Immature natural killer cell (primary cell): Measurements from ENCODE around the gene RGMB. TPM values are rescaled to one million over a fixed set of nuclear protein-coding genes. Genes with fewer than 3 reads are reported as not detected.

ENCODE experiments used
- DNase-seq, 3 donors: peaks; one replicate each; pipeline ENCODE4 v3.0.0; 2022; ENCODE audit warnings: mixed read lengths in 1 of 3
- H3K27ac Mint-ChIP-seq, 6 donors: one replicate each; pipeline ENCODE4 v1.8.0; 2020; ENCODE audit warnings: mixed read lengths in 6 of 6, mild to moderate bottlenecking in 5 of 6, inconsistent platforms in 4 of 6, moderate library complexity in 3 of 6
- H3K27me3 Mint-ChIP-seq, 3 donors: one replicate each; pipeline ENCODE4 v1.8.0; 2020 to 2021; ENCODE audit warnings: low read depth in 3 of 3, mild to moderate bottlenecking in 3 of 3, mixed read lengths in 3 of 3, moderate library complexity in 3 of 3, inconsistent platforms in 1 of 3
- H3K36me3 Mint-ChIP-seq, 3 donors: one replicate each; pipeline ENCODE4 v1.8.0; 2020; ENCODE audit warnings: mixed read lengths in 3 of 3, inconsistent platforms in 2 of 3, mild to moderate bottlenecking in 2 of 3
- H3K4me1 Mint-ChIP-seq, 2 donors: one replicate each; pipeline ENCODE4 v1.8.0; 2020; ENCODE audit warnings: inconsistent platforms in 2 of 2, mild to moderate bottlenecking in 2 of 2, mixed read lengths in 2 of 2, moderate library complexity in 1 of 2
- H3K4me3 Mint-ChIP-seq, 5 donors: one replicate each; pipeline ENCODE4 v1.8.0; 2020; ENCODE audit warnings: mild to moderate bottlenecking in 5 of 5, mixed read lengths in 5 of 5, inconsistent platforms in 3 of 5, moderate library complexity in 3 of 5
- H3K9me3 Mint-ChIP-seq, 6 donors: one replicate each; pipeline ENCODE4 v1.8.0; 2020; ENCODE audit warnings: mild to moderate bottlenecking in 6 of 6, mixed read lengths in 6 of 6, inconsistent platforms in 4 of 6, moderate library complexity in 3 of 6
- polyA plus RNA-seq, 3 donors: library from polyadenylated mRNA; unstranded; fragments of 300-500 nt; fragmentation: Illumina TruSeq; gene quantifications; one replicate each; pipeline ENCODE4 v1.2.3, GENCODE V29; 2021

Gene RGMB
- polyA plus RNA-seq, 3 donors from 2014 or later = 0.27 TPM; not detected in 2

- peaks cover 0 to 2% (median 0%) of the 10 kb centered on the region in 6 donors for H3K9me3 Mint-ChIP-seq
- peak overlapping the region; percentile 82 to 97 (median 95) for H3K4me3 Mint-ChIP-seq
- peak overlapping the region in 5 of 6 donors; percentile 18 to 61 (median 42) for H3K27ac Mint-ChIP-seq
- peak; percentile 20 to 37 (median 34) for DNase-seq
- peaks cover 52 to 74% of the 10 kb centered on the region in 2 donors for H3K4me1 Mint-ChIP-seq
- H3K27me3 Mint-ChIP-seq = peaks cover 40 to 54% (median 54%) of the 10 kb centered on the region in 3 donors
- H3K36me3 Mint-ChIP-seq = no peaks in the 10 kb centered on the region
These were observed 2.5 kb upstream of the RGMB start for GRCh38 chr5:98770911-98771322.

- DNase-seq = peak; percentile 51 to 54 (median 53)
- H3K4me3 Mint-ChIP-seq = peak overlapping the region; percentile 82 to 97 (median 95)
- H3K36me3 Mint-ChIP-seq = no peaks in the 10 kb centered on the region
- H3K4me1 Mint-ChIP-seq = peaks cover 52 to 74% of the 10 kb centered on the region in 2 donors
- peak overlapping the region in 2 of 6 donors; percentile 42 to 53 for H3K27ac Mint-ChIP-seq
- peaks cover 41 to 54% (median 54%) of the 10 kb centered on the region in 3 donors for H3K27me3 Mint-ChIP-seq
- H3K9me3 Mint-ChIP-seq = peaks cover 0 to 2% (median 0%) of the 10 kb centered on the region in 6 donors
These were observed 1.9 kb upstream of the RGMB start for GRCh38 chr5:98771382-98772109.

- Mint-ChIP-seq H3K36me3 (no peaks in the 10 kb centered on the region), H3K9me3 (peaks cover 0 to 2% (median 0%) of the 10 kb centered on the region in 6 donors), H3K27me3 (peaks cover 44 to 55% (median 49%) of the 10 kb centered on the region in 3 donors)
These were observed 849 bp upstream of the RGMB start for GRCh38 chr5:98772415-98773213.

GRCh38 chr5:98773214-98773463 lies 324 bp upstream of the RGMB start:
- Mint-ChIP-seq H3K4me1 (peaks cover 50 to 64% of the 10 kb centered on the region in 2 donors), H3K9me3 (peaks cover 0 to 2% (median 0%) of the 10 kb centered on the region in 6 donors), H3K27me3 (peaks cover 38 to 49% (median 43%) of the 10 kb centered on the region in 3 donors), H3K27ac (peak overlapping the region in 3 of 6 donors; percentile 24 to 45 (median 25)), H3K4me3 (peak overlapping the region; percentile 91 to 97 (median 95)), H3K36me3 (no peaks in the 10 kb centered on the region)
- no peak for DNase-seq

More at GRCh38 chr5:98772415-98773213, 849 bp upstream of the RGMB start:
- Mint-ChIP-seq H3K4me3 (peak overlapping the region; percentile 91 to 97 (median 95)), H3K27ac (peak overlapping the region in 1 of 6 donors; percentile 24), H3K4me1 (peaks cover 52 to 69% of the 10 kb centered on the region in 2 donors)
- DNase-seq = no peak

GRCh38 chr5:98774192-98775033 lies 950 bp downstream of the RGMB start:
- DNase-seq = peak; percentile 22 to 38 (median 35)
- H3K27me3 Mint-ChIP-seq = peaks cover 33 to 44% (median 41%) of the 10 kb centered on the region in 3 donors
- peaks cover 0 to 2% (median 0%) of the 10 kb centered on the region in 6 donors for H3K9me3 Mint-ChIP-seq
- H3K4me1 Mint-ChIP-seq = peaks cover 44 to 55% of the 10 kb centered on the region in 2 donors
- no peaks in the 10 kb centered on the region for H3K36me3 Mint-ChIP-seq
- H3K4me3 Mint-ChIP-seq = peak overlapping the region; percentile 87 to 96 (median 92)
- H3K27ac Mint-ChIP-seq = peak overlapping the region in 4 of 6 donors; percentile 18 to 70 (median 52)

- no peak overlapping the region for H3K27ac Mint-ChIP-seq
- no peak for DNase-seq
- peaks cover 28 to 40% (median 35%) of the 10 kb centered on the region in 3 donors for H3K27me3 Mint-ChIP-seq
- peaks cover 0 to 2% (median 0%) of the 10 kb centered on the region in 6 donors for H3K9me3 Mint-ChIP-seq
- H3K4me1 Mint-ChIP-seq = peaks cover 34 to 45% of the 10 kb centered on the region in 2 donors
- no peaks in the 10 kb centered on the region for H3K36me3 Mint-ChIP-seq
- peak overlapping the region; percentile 87 to 96 (median 92) for H3K4me3 Mint-ChIP-seq
These were observed 2.0 kb downstream of the RGMB start for GRCh38 chr5:98775246-98776065.

GRCh38 chr5:98776066-98776705 lies 2.7 kb downstream of the RGMB start:
- Mint-ChIP-seq H3K27me3 (peaks cover 26 to 35% (median 29%) of the 10 kb centered on the region in 3 donors), H3K36me3 (no peaks in the 10 kb centered on the region), H3K4me3 (peak overlapping the region in 3 of 5 donors; percentile 28 to 92 (median 51)), H3K27ac (no peak overlapping the region), H3K9me3 (peaks cover 0 to 2% (median 0%) of the 10 kb centered on the region in 6 donors), H3K4me1 (peaks cover 26 to 38% of the 10 kb centered on the region in 2 donors)
- DNase-seq = no peak

GRCh38 chr5:98777295-98777694 lies 3.8 kb downstream of the RGMB start:
- no peak for DNase-seq
- Mint-ChIP-seq H3K9me3 (no peaks in the 10 kb centered on the region), H3K36me3 (no peaks in the 10 kb centered on the region), H3K4me1 (peaks cover 16 to 27% of the 10 kb centered on the region in 2 donors), H3K4me3 (no peak overlapping the region), H3K27ac (no peak overlapping the region), H3K27me3 (peaks cover 20 to 28% (median 23%) of the 10 kb centered on the region in 3 donors)

GRCh38 chr5:98779264-98779877 lies 5.9 kb downstream of the RGMB start:
- Mint-ChIP-seq H3K27me3 (peaks cover 13 to 21% (median 16%) of the 10 kb centered on the region in 3 donors), H3K4me1 (peaks cover 7 to 12% of the 10 kb centered on the region in 2 donors), H3K9me3 (no peaks in the 10 kb centered on the region), H3K36me3 (no peaks in the 10 kb centered on the region), H3K4me3 (no peak overlapping the region), H3K27ac (no peak overlapping the region)
- DNase-seq = no peak

GRCh38 chr5:98780390-98780789 lies 6.9 kb downstream of the RGMB start:
- no peak overlapping the region for H3K27ac Mint-ChIP-seq
- H3K36me3 Mint-ChIP-seq = no peaks in the 10 kb centered on the region
- peaks cover 0 to 2% of the 10 kb centered on the region in 2 donors for H3K4me1 Mint-ChIP-seq
- no peak for DNase-seq
- H3K27me3 Mint-ChIP-seq = peaks cover 5 to 19% (median 9%) of the 10 kb centered on the region in 3 donors
- H3K4me3 Mint-ChIP-seq = no peak overlapping the region
- H3K9me3 Mint-ChIP-seq = no peaks in the 10 kb centered on the region

- DNase-seq = no peak
- Mint-ChIP-seq H3K27me3 (peaks cover 5 to 19% (median 9%) of the 10 kb centered on the region in 3 donors), H3K4me1 (no peaks in the 10 kb centered on the region), H3K27ac (no peak overlapping the region), H3K9me3 (no peaks in the 10 kb centered on the region), H3K4me3 (no peak overlapping the region), H3K36me3 (no peaks in the 10 kb centered on the region)
These were observed 8.1 kb downstream of the RGMB start for GRCh38 chr5:98781520-98781919.

- Mint-ChIP-seq H3K4me3 (no peak overlapping the region), H3K9me3 (no peaks in the 10 kb centered on the region), H3K4me1 (no peaks in the 10 kb centered on the region), H3K27ac (no peak overlapping the region), H3K27me3 (peaks cover 3 to 19% (median 4%) of the 10 kb centered on the region in 3 donors), H3K36me3 (no peaks in the 10 kb centered on the region)
- no peak for DNase-seq
These were observed 8.5 kb downstream of the RGMB start for GRCh38 chr5:98781964-98782363.
